GM10248 (cell line): ENCODE data around the gene ZFAND2B.
"Not testable (repeated sequence)": the region's sequence is repeated elsewhere in the genome, so short reads cannot be mapped to it uniquely, and the experiment has no call there.

ENCODE experiments used
- CTCF ChIA-PET: fragments of 300-600 bp; sonication (Branson Sonifier 250); formaldehyde crosslinking; extraction: SDS; loops from one replicate; lab custom pipeline; 2021; ENCODE audit warnings: antibody characterized with exemption; lab: Yijun Ruan, JAX
- POLR2A ChIA-PET: fragments of 350-650 bp; sonication (Branson Sonifier 250); formaldehyde crosslinking; extraction: SDS; loops from one replicate; lab custom pipeline; 2020; ENCODE audit warnings: antibody characterized with exemption; lab: Yijun Ruan, JAX
- DNase-seq: peaks from one replicate; pipeline ENCODE4 v3.0.0; 2012; ENCODE audit errors: extremely low spot score
- CTCF ChIP-seq: IDR thresholded peaks from 2 replicates; pipeline ENCODE4 v1.5.1; 2012; ENCODE audit warnings: mild to moderate bottlenecking, low read depth; ENCODE audit errors: extremely low read depth, missing control alignments, control extremely low read depth

The ZFAND2B gene

GRCh38 chr2:219253753-219254589, 47.4 kb downstream of the ZFAND2B start, which contains the start of gene TUBA4A:
TUBA4A (minus strand) TSS chr2:219253918; CDS start chr2:219253858, 60 bp downstream.
- ChIA-PET CTCF (interaction anchor here (0.8 to 10.2 kb wide), 13 partner anchors 8 to 276 kb away, joined by 3 to 116 read pairs (median 4); partner anchors contain the start of genes ANKZF1, ATG9A, GLB1L and STK16), POLR2A (interaction anchor here (0.6 to 2.8 kb wide), 10 partner anchors 9 to 648 kb away, joined by 3 to 19 read pairs (median 6); partner anchors contain the start of genes DNAJB2, GLB1L, STK16 and ZFAND2B)
- TF ChIP-seq CTCF = no peak
- peak; percentile 98 for DNase-seq

- POLR2A ChIA-PET = interaction anchor here (0.7 to 2.8 kb wide), 7 partner anchors 9 to 47 kb away, joined by 3 to 19 read pairs (median 13); partner anchors contain the start of genes DNAJB2, GLB1L, STK16 and ZFAND2B
- TF ChIP-seq CTCF = no peak
- CTCF ChIA-PET = interaction anchor here (0.8 to 10.2 kb wide), 14 partner anchors 9 to 275 kb away, joined by 3 to 116 read pairs (median 4); partner anchors contain the start of genes GLB1L and STK16
- DNase-seq = peak; percentile 57
Measured at GRCh38 chr2:219254590-219255201, 48.1 kb downstream of the ZFAND2B start.

- CTCF ChIA-PET = interaction anchor here (0.8 to 12.8 kb wide), 5 partner anchors 8 to 99 kb away, joined by 3 to 114 read pairs (median 6); partner anchors contain the start of gene DNAJB2
- DNase-seq, POLR2A ChIA-PET: not testable (repeated sequence)
Measured at GRCh38 chr2:219258942-219259341, 52.4 kb downstream of the ZFAND2B start.
